HEK293T (cell line): ENCODE data around the gene FZD7.

Experiments
- CTCF ChIA-PET: fragments of 350-600 bp; formaldehyde crosslinking; extraction: SDS; loops from one replicate; lab custom pipeline; 2021; ENCODE audit warnings: antibody characterized with exemption, inconsistent platforms; lab: Yijun Ruan, JAX
- POLR2A ChIA-PET: fragments of 350-600 bp; formaldehyde crosslinking; extraction: SDS; loops from one replicate; lab custom pipeline; 2020; ENCODE audit warnings: antibody characterized with exemption, inconsistent platforms; lab: Yijun Ruan, JAX
- DNase-seq: peaks from one replicate; pipeline ENCODE4 v3.0.0; 2012; ENCODE audit warnings: mixed read lengths; ENCODE audit errors: extremely low spot score
- ELF4 ChIP-seq: fragments of 450-650 bp; IDR thresholded peaks from 2 replicates; pipeline ENCODE4 v1.6.1; 2017; ENCODE audit warnings: antibody characterized with exemption
- FOXM1 ChIP-seq: fragments of 450-650 bp; IDR thresholded peaks from 2 replicates; pipeline ENCODE4 v1.6.1; 2017; ENCODE audit warnings: mild to moderate bottlenecking, borderline replicate concordance
- HDGF ChIP-seq: fragments of 450-650 bp; IDR thresholded peaks from 2 replicates; pipeline ENCODE4 v1.6.1; 2017; ENCODE audit warnings: antibody characterized with exemption, borderline replicate concordance
- SUZ12 ChIP-seq: fragments of 450-650 bp; IDR thresholded peaks from 2 replicates; pipeline ENCODE4 v1.6.1; 2016; ENCODE audit warnings: mild to moderate bottlenecking
- TF ChIP-seq, protein P1 (sequence below): fragments of 450-650 bp; IDR thresholded peaks from 2 replicates; pipeline ENCODE4 v1.6.1; 2016

The FZD7 gene

DNA sequence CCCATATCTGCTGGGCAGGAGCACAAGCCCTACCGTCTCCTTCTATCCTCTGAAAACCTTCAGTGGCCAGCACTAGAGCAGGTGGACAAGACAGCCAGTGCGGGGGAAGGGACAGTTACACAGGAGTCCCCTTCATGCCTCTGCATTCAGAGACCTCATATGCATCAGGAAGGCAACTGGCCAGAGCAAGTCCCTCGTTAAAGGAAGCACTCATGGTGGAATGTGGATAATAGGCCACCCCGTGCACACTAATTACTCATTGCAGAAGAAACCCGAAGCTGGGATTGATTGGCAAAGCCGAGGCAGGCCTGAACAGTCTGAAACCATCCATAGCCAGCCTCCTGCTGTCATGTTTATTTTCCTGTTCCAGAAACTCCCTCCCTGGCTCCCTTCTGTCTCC lies 50.6 kb downstream of the FZD7 start:
- ChIA-PET CTCF (interaction anchor here (0.6 kb wide), 1 partner anchor 228 kb away, joined by 6 read pairs; no protein-coding TSS in a partner anchor), POLR2A (no interaction called here)
- TF ChIP-seq FOXM1 (no peak), SUZ12 (no peak), HDGF (peak; percentile 63; the same call in 1 of the 2 replicates), ELF4 (no peak)
- TF ChIP-seq, protein P1, sequence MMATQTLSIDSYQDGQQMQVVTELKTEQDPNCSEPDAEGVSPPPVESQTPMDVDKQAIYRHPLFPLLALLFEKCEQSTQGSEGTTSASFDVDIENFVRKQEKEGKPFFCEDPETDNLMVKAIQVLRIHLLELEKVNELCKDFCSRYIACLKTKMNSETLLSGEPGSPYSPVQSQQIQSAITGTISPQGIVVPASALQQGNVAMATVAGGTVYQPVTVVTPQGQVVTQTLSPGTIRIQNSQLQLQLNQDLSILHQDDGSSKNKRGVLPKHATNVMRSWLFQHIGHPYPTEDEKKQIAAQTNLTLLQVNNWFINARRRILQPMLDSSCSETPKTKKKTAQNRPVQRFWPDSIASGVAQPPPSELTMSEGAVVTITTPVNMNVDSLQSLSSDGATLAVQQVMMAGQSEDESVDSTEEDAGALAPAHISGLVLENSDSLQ = peak; percentile 69
- peak; percentile 51 for DNase-seq
